Osteocyte (in vitro differentiated cells): Measurements from ENCODE around the gene LARP1. TPM values are rescaled to one million over a fixed set of nuclear protein-coding genes. Genes with fewer than 3 reads are reported as not detected.

Experiments
- DNase-seq: peaks from one replicate; pipeline ENCODE4 v3.0.0; 2021; ENCODE audit warnings: mixed read lengths; ENCODE audit not compliant: unreplicated experiment; ENCODE audit errors: extremely low spot score
- H3K27ac Mint-ChIP-seq: one replicate; pipeline ENCODE4 v1.8.0; 2021; ENCODE audit warnings: mild to moderate bottlenecking, mixed read lengths; ENCODE audit not compliant: unreplicated experiment
- H3K27me3 Mint-ChIP-seq: one replicate; pipeline ENCODE4 v1.8.0; 2021; ENCODE audit warnings: mixed read lengths; ENCODE audit not compliant: unreplicated experiment
- H3K36me3 Mint-ChIP-seq: one replicate; pipeline ENCODE4 v1.8.0; 2021; ENCODE audit warnings: mixed read lengths; ENCODE audit not compliant: unreplicated experiment
- H3K4me1 Mint-ChIP-seq: one replicate; pipeline ENCODE4 v1.8.0; 2021; ENCODE audit warnings: mixed read lengths; ENCODE audit not compliant: unreplicated experiment
- H3K4me3 Mint-ChIP-seq: one replicate; pipeline ENCODE4 v1.8.0; 2021; ENCODE audit warnings: mild to moderate bottlenecking, moderate library complexity, mixed read lengths; ENCODE audit not compliant: unreplicated experiment
- H3K9me3 Mint-ChIP-seq: one replicate; pipeline ENCODE4 v1.8.0; 2021; ENCODE audit warnings: mixed read lengths; ENCODE audit not compliant: unreplicated experiment
- CTCF ChIP-seq: fragments of 200-600 bp; sonication (generic); IDR thresholded peaks from 2 replicates; pipeline ENCODE4 v1.5.0; 2021; ENCODE audit warnings: antibody characterized with exemption, mild to moderate bottlenecking, moderate library complexity
- total RNA-seq: library from RNA; stranded (reverse); gene quantifications from 2 replicates; pipeline ENCODE4 v1.2.1, GENCODE V29; 2021

LARP1 gene
- total RNA-seq, 1 donor from 2014 or later = 247 TPM

DNA sequence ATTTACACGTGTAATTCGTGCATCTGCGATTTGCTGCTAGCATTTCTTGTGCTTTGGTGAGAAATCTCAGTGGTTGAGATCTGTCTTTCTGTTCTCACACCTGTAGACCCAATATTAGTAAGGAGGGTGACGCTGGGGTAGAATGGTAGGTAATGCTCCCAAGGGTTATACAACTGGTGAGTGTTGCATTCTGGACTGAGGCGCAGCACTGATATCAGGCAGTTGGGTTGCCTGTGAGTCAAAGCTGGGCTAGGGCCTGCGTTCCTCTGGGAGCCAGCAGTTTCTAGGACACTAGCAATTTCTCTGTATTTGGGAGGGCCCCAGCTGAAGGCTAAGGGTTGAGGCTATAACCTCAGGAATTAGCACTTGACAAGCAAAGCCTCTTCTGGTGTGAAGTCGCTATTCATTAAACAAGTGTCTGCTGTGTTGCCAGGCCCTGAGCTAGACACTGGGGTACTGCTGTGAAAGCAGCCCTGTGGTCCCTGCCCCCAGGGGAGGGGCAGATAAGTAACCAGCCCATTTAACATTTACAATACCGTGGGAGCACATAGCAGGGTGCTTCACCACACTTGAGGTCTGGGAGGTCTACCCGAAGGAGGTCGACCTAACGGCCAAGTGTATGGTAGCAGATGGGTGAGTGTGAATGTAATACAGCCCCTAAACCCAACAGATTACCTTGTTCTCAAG lies 28.7 kb downstream of the LARP1 start:
- no peak overlapping the region for H3K4me3 Mint-ChIP-seq
- no peak overlapping the region for H3K27ac Mint-ChIP-seq
- H3K4me1 Mint-ChIP-seq = peaks cover 64% of the 10 kb centered on the region
- no peaks in the 10 kb centered on the region for H3K9me3 Mint-ChIP-seq
- no peaks in the 10 kb centered on the region for H3K27me3 Mint-ChIP-seq
- no peak for DNase-seq
- no peaks in the 10 kb centered on the region for H3K36me3 Mint-ChIP-seq
- TF ChIP-seq CTCF = no peak

- TF ChIP-seq CTCF = no peak
- Mint-ChIP-seq H3K4me3 (no peak overlapping the region), H3K27ac (peak overlapping the region; percentile 54), H3K9me3 (no peaks in the 10 kb centered on the region), H3K36me3 (no peaks in the 10 kb centered on the region), H3K27me3 (no peaks in the 10 kb centered on the region), H3K4me1 (peaks cover 59% of the 10 kb centered on the region)
- no peak for DNase-seq
These were observed 29.7 kb downstream of the LARP1 start for GRCh38 chr5:154784856-154785255.

GRCh38 chr5:154786414-154786813 lies 31.2 kb downstream of the LARP1 start:
- Mint-ChIP-seq H3K27me3 (no peaks in the 10 kb centered on the region), H3K36me3 (peaks cover 9% of the 10 kb centered on the region), H3K4me1 (peaks cover 54% of the 10 kb centered on the region), H3K27ac (no peak overlapping the region), H3K4me3 (no peak overlapping the region), H3K9me3 (no peaks in the 10 kb centered on the region)
- TF ChIP-seq CTCF = no peak
- no peak for DNase-seq

DNA sequence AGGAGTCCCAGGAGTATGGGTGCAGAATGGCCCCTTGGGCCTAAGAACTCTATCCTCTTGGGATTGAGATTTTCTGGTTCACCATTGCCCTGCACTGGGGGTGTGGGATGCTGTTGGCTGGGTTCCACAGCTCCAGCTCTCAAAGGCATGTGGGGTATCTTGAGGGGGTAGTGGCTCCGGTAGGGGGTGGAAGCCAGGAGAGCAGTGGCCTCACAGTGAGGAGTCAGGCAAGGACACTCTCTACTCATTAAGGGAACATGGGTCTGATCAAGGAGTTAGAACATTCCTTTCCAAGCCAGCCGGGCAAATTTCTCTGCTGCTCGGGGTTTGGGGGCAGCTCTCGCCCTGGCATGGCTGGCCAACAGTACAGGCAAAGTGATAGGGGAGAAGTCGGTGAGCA lies 33.0 kb downstream of the LARP1 start:
- H3K4me3 Mint-ChIP-seq = no peak overlapping the region
- peaks cover 38% of the 10 kb centered on the region for H3K4me1 Mint-ChIP-seq

DNA sequence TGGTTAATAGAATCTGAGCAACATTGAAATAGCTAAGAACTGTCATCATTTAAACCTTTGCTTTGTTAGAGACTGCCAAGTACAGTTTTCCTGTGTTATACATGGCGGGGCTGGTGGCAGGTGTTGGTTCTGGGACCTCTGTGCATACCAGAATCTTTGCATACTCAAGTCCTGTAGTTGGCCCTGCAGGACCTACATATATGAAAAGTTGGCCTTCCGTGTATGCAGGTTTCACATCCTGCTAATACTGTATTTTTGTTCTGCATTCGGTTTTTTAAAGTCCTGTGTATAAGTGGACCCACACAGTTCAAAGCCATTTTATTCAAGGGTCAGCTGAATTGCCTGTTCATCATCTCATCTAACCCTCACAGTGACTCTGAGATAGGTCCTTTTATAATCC lies 36.4 kb downstream of the LARP1 start:
- peaks cover 40% of the 10 kb centered on the region for H3K36me3 Mint-ChIP-seq
- H3K27ac Mint-ChIP-seq = no peak overlapping the region
- no peak for DNase-seq
- no peaks in the 10 kb centered on the region for H3K9me3 Mint-ChIP-seq
- H3K4me3 Mint-ChIP-seq = no peak overlapping the region
- H3K27me3 Mint-ChIP-seq = no peaks in the 10 kb centered on the region
- peaks cover 15% of the 10 kb centered on the region for H3K4me1 Mint-ChIP-seq
- TF ChIP-seq CTCF = no peak

More for the DNA sequence above, 33.0 kb downstream of the LARP1 start:
- Mint-ChIP-seq H3K27ac (peak overlapping the region; percentile 83), H3K27me3 (no peaks in the 10 kb centered on the region), H3K9me3 (no peaks in the 10 kb centered on the region), H3K36me3 (peaks cover 25% of the 10 kb centered on the region)
- DNase-seq = no peak
- TF ChIP-seq CTCF = no peak
